SH-SY5Y (cell line): ENCODE results near the gene LARGE1.

Experiments
- GATA2 ChIP-seq: IDR thresholded peaks from 2 replicates; pipeline ENCODE4 v1.6.1; 2011; ENCODE audit warnings: mild to moderate bottlenecking, low read depth, low read length
- GATA3 ChIP-seq: IDR thresholded peaks from 2 replicates; pipeline ENCODE4 v1.6.1; 2011; ENCODE audit warnings: low read depth, mild to moderate bottlenecking, low read length, moderate library complexity

GRCh38 chr22:33386270-33386669 lies 534.0 kb downstream of the LARGE1 start:
- TF ChIP-seq GATA3 (no peak), GATA2 (no peak)
